Pancreas (tissue), 10 donors: ENCODE data around the gene RAB6A. TPM values are rescaled to one million over a fixed set of nuclear protein-coding genes. Genes with fewer than 3 reads are reported as not detected.
A peak's percentile ranks its signal among the peaks of the same experiment; 100 is the strongest.

Source experiments
- ATAC-seq, 4 donors: fragments of 200-7000 bp; cut with Tn5 transposase; one replicate each; pipeline versions ENCODE4 v1.8.0 to v1.9.1; 2020; ENCODE audit warnings: mild to moderate bottlenecking in 4 of 4, moderate library complexity in 4 of 4
- DNase-seq, 6 donors: peaks; one replicate each; pipeline ENCODE4 v3.0.0-alpha.2; 2020
- FAIRE-seq: peaks from 2 replicates; lab custom pipeline; 2012; peaks lifted over from hg19 to GRCh38; lab: Jason Lieb, UNC
- H3K27ac ChIP-seq, 4 donors: fragments of 200-600 bp; sonication (generic); 1 replicate in 3 of 4; 2 replicates in 1 of 4; pipeline versions ENCODE4 v1.5.0 to v1.8.0; 2020
- H3K27me3 ChIP-seq, 4 donors: fragments of 200-600 bp; one replicate each; pipeline ENCODE4 v1.8.0; 2021
- H3K36me3 ChIP-seq, 3 donors: fragments of 200-600 bp; sonication (generic) in 1 of 3; one replicate each; pipeline versions ENCODE4 v1.5.0 to v1.8.0; 2020 to 2021
- H3K4me1 ChIP-seq, 3 donors: fragments of 200-600 bp; one replicate each; pipeline ENCODE4 v1.8.0; 2021
- H3K4me3 ChIP-seq, 4 donors: fragments of 200-600 bp; sonication (generic) in 2 of 4; one replicate each; pipeline versions ENCODE4 v1.5.0 to v1.8.0; 2020 to 2021
- H3K9me3 ChIP-seq, 4 donors: fragments of 200-600 bp; one replicate each; pipeline ENCODE4 v1.8.0; 2021
- WGBS, 2 donors: extraction: QIAGEN DNeasy Blood & Tissue Kit; methylation state at CpG; one replicate each; pipeline ENCODE4 v1.1.7; 2013; 5-methylcytosine and 5-hydroxymethylcytosine counted together
- intact Hi-C, 3 donors: fragments of 100-400 bp; cut with DNase I; formaldehyde crosslinking; loops; one replicate each; pipeline versions ENCODE4 v1.11.1 to v1.14.2; 2022
- polyA plus RNA-seq, 2 donors: library from polyadenylated mRNA; stranded (reverse); fragments of 200-250 nt; gene quantifications; one replicate each; pipeline ENCODE4 v1.2.3, GENCODE V29; 2013
- total RNA-seq, 6 donors: library from RNA; stranded (reverse); fragmentation: NEBNext Ultra II Directional in 4 of 6; extraction: Animal tissue kit (Norgen Biotek cat#: 25700) in 4 of 6; gene quantifications; one replicate each; pipeline versions ENCODE4 v1.2.1 to v1.2.4, GENCODE V29; 2021 to 2023
- TF ChIP-seq, protein P1 (sequence below), 4 donors: fragments of 200-600 bp; sonication (generic) in 3 of 4; IDR thresholded peaks; one replicate each; pipeline versions ENCODE4 v1.5.0 to v1.8.0; 2021; ENCODE audit warnings: antibody characterized with exemption in 4 of 4
- donor health status: healthy with polysubstance abuse.
- donor health status: DM: no; HTN: no; CAD: no; lungs with moderate emphysema.
- donor health status: DM: no; HTN: no; CAD: no.
- donor health status: control.
- donor health status: control.
- donor health status: Bipolar disorder and iron deficiency.
- donor health status: DM: yes; HTN: yes; CAD: no.
- donor health status: DM: no; HTN: no; CAD: no.
- donor health status: DM: no; HTN: no; CAD: no.
- donor health status: DM: yes; HTN: yes; CAD: no.

Gene RAB6A
- total and polyA plus RNA-seq, 8 donors: 19.2 to 80.5 (median 49.2) TPM

- TF ChIP-seq, protein P1, sequence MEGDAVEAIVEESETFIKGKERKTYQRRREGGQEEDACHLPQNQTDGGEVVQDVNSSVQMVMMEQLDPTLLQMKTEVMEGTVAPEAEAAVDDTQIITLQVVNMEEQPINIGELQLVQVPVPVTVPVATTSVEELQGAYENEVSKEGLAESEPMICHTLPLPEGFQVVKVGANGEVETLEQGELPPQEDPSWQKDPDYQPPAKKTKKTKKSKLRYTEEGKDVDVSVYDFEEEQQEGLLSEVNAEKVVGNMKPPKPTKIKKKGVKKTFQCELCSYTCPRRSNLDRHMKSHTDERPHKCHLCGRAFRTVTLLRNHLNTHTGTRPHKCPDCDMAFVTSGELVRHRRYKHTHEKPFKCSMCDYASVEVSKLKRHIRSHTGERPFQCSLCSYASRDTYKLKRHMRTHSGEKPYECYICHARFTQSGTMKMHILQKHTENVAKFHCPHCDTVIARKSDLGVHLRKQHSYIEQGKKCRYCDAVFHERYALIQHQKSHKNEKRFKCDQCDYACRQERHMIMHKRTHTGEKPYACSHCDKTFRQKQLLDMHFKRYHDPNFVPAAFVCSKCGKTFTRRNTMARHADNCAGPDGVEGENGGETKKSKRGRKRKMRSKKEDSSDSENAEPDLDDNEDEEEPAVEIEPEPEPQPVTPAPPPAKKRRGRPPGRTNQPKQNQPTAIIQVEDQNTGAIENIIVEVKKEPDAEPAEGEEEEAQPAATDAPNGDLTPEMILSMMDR (IDR thresholded peaks at IDR 0.05): peak; percentile 88 to 95 (median 90)
- H3K27ac ChIP-seq: no peak overlapping the region
- DNase-seq (peak; percentile 70 to 97 (median 86)), ATAC-seq (peak; percentile 86 to 100 (median 98)), FAIRE-seq (no peak)
- WGBS, 2 donors: 33 to 35% methylated on average over 40 of the region's 40 CpGs
- no peaks in the 10 kb centered on the region for H3K9me3 ChIP-seq
- H3K36me3 ChIP-seq: no peaks in the 10 kb centered on the region
- peak overlapping the region in 1 of 4 donors; percentile 22 for H3K4me3 ChIP-seq
- intact Hi-C loops: loop anchor here in 1 of 3 donors (2.0 to 10.0 kb wide), 2 partner anchors 36 to 256 kb away; no protein-coding TSS in a partner anchor
- no peaks in the 10 kb centered on the region for H3K27me3 ChIP-seq
- peaks cover 0 to 3% (median 0%) of the 10 kb centered on the region in 3 donors for H3K4me1 ChIP-seq
These were observed 99.7 kb downstream of the RAB6A start for GRCh38 chr11:73661035-73661628.

DNA sequence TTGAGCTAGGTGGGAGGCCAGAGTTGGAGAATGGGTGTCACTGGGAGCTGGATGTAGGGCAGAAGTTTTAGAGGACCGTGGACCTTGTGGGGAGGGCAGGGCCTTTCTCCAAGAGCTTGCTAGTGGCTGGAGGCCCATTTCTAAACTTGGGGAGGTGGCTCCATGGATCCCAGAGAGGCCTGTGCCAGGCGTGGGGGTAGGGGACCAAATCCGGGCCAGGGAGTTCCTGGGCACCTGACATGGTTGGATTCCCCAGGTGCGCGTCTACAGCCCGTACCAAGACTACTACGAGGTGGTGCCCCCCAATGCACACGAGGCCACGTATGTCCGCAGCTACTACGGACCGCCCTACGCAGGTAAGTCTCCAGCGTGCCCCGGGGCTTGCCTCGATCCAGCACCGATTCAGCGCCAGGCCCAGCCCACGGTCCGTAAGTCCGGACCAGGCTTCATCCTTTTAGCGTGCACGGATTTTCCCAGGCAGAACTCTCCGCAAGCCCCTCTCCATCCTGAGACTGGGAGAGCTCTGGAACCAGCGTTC, 100.3 kb downstream of the RAB6A start:
- intact Hi-C loops: loop anchor here in 1 of 3 donors (2.0 to 10.0 kb wide), 2 partner anchors 36 to 256 kb away; no protein-coding TSS in a partner anchor
- TF ChIP-seq, protein P1 (IDR thresholded peaks at IDR 0.05): no peak
- H3K4me3 ChIP-seq: peak overlapping the region in 1 of 4 donors; percentile 22
- H3K4me1 ChIP-seq: peaks cover 0 to 3% (median 0%) of the 10 kb centered on the region in 3 donors
- ATAC-seq (peak in 2 of 4 donors; percentile 5 to 8), DNase-seq (no peak), FAIRE-seq (no peak)
- H3K27me3 ChIP-seq: no peaks in the 10 kb centered on the region
- H3K36me3 ChIP-seq: no peaks in the 10 kb centered on the region
- H3K27ac ChIP-seq: no peak overlapping the region
- WGBS, 2 donors: 56 to 57% methylated on average over 25 of the region's 25 CpGs
- no peaks in the 10 kb centered on the region for H3K9me3 ChIP-seq

DNA sequence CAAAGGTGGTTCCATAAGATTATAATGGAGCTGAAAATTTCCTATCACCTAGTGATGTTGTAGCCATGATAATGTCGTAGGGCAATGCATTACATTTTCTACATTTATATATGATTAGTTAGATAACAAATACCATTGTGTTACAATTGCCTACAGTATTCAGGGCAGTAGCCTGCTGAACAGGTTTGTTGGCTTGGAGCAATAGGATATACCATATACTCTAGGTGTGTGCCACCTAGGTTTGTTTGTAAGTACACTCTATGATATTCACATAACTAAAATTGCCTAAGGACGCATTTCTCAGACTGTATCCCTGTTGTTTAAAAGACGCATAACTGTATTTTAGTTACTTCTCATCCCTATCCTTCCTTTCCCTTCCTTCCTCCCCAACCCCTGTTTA, 100.9 kb downstream of the RAB6A start:
- Histone ChIP-seq H3K36me3 (no peaks in the 10 kb centered on the region), H3K4me1 (peaks cover 0 to 3% (median 0%) of the 10 kb centered on the region in 3 donors), H3K27me3 (no peaks in the 10 kb centered on the region), H3K9me3 (no peaks in the 10 kb centered on the region), H3K27ac (no peak overlapping the region), H3K4me3 (no peak overlapping the region)
- DNase-seq (no peak), ATAC-seq (no peak), FAIRE-seq (no peak)
- WGBS, 2 donors: 84 to 87% methylated on average over 3 of the region's 3 CpGs
- intact Hi-C loops: loop anchor here in 2 of 3 donors (2.0 to 10.0 kb wide), 3 partner anchors 35 to 265 kb away; no protein-coding TSS in a partner anchor
- TF ChIP-seq, protein P1 (IDR thresholded peaks at IDR 0.05): no peak

DNA sequence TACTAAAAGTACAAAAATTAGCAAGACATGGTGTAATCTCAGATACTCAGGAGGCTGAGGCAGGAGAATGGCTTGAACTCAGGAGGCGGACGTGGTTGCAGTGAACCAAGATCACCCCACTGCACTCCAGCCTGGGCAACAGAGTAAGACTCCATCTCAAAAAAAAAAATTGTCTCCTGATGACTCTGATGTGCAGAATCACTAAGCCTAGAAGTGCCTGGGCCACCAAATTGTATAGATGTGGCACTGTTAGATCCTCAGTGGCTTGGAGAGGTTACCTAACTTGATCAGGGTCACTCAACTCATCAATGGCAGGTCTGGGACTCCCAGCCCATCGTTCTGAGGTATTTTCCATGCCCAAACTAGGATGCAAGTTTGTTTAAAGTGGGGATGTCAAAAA, 103.9 kb downstream of the RAB6A start:
- WGBS, 2 donors: 62 to 77% methylated on average over 3 of the region's 3 CpGs
- Histone ChIP-seq H3K9me3 (no peaks in the 10 kb centered on the region), H3K4me3 (no peak overlapping the region), H3K36me3 (no peaks in the 10 kb centered on the region), H3K4me1 (peaks cover 0 to 3% (median 0%) of the 10 kb centered on the region in 3 donors), H3K27me3 (no peaks in the 10 kb centered on the region), H3K27ac (no peak overlapping the region)
- DNase-seq: no peak
- no peak for FAIRE-seq
- intact Hi-C loops: loop anchor here in 1 of 3 donors (10.0 kb wide), 1 partner anchor 262 kb away; no protein-coding TSS in a partner anchor
- TF ChIP-seq, protein P1 (IDR thresholded peaks at IDR 0.05): no peak
- no peak for ATAC-seq
